ENCODE data around the gene CASQ1.

- TF ChIP-seq CTCF (conservative IDR thresholded peaks at IDR 0.05) (no peak), ZFX (IDR thresholded peaks at IDR 0.05) (no peak)
These were observed 20.2 kb downstream of the CASQ1 start for GRCh38 chr1:160210561-160210960.

Data from C4-2B (cell line).